ENCODE data around the gene PTPRD. TPM values are rescaled to one million over a fixed set of nuclear protein-coding genes. Genes with fewer than 3 reads are reported as not detected.

The PTPRD gene
- total and polyA plus RNA-seq, 2 experiments from 2014 or later, result 11.5 to 58.0 TPM

DNA sequence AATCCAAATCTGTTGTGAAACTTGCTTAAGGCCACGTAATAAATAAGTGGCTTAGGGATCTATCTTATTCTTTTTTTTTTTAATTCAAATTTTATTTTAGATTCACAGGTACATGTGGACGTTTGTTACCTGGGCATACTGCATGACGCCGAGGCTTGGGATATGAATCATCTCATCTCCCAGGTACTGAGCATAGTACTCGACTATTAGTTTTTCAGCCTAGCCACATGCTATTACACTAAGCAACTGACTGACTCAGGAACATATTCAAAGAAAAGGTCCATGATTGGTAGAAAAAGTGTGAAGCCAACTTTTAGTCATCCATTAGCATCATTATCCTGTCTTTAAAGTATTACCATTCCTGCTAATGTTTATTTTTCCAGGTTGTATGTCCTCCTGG, 1709.7 kb downstream of the PTPRD start:
- no peak for TF ChIP-seq ZNF331 (CRISPR knock-in tag; IDR thresholded peaks at IDR 0.05; ENCODE audit: low read depth)
- TF ChIP-seq CREB1 (CRISPR knock-in tag; IDR thresholded peaks at IDR 0.05; ENCODE audit: low read depth), result no peak
- TF ChIP-seq EZH2phosphoT487 (IDR thresholded peaks at IDR 0.05; ENCODE audit: unreplicated experiment), result no peak
- TF ChIP-seq REST (IDR thresholded peaks at IDR 0.05; ENCODE audit: unreplicated experiment), result no peak
- TF ChIP-seq ZNF462 (CRISPR knock-in tag; IDR thresholded peaks at IDR 0.05), result no peak
- TF ChIP-seq STAT1 (IDR thresholded peaks at IDR 0.05; ENCODE audit: unreplicated experiment), result no peak
- no peak for TF ChIP-seq CTCF (conservative IDR thresholded peaks at IDR 0.05; ENCODE audit: low read depth in 2 of 2)
- no peak for TF ChIP-seq POLR2AphosphoS5 (IDR thresholded peaks at IDR 0.05; ENCODE audit: low read depth)
- no peak for TF ChIP-seq NANOG (IDR thresholded peaks at IDR 0.05; ENCODE audit: borderline replicate concordance)
- TF ChIP-seq ZNF114 (CRISPR knock-in tag; IDR thresholded peaks at IDR 0.05), result no peak
- no peak for TF ChIP-seq EZH2 (IDR thresholded peaks at IDR 0.05; ENCODE audit: low read depth, unreplicated experiment)
- no peak for TF ChIP-seq JUNB (IDR thresholded peaks at IDR 0.05; ENCODE audit: unreplicated experiment)
- TF ChIP-seq, protein P1, sequence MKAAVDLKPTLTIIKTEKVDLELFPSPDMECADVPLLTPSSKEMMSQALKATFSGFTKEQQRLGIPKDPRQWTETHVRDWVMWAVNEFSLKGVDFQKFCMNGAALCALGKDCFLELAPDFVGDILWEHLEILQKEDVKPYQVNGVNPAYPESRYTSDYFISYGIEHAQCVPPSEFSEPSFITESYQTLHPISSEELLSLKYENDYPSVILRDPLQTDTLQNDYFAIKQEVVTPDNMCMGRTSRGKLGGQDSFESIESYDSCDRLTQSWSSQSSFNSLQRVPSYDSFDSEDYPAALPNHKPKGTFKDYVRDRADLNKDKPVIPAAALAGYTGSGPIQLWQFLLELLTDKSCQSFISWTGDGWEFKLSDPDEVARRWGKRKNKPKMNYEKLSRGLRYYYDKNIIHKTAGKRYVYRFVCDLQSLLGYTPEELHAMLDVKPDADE (IDR thresholded peaks at IDR 0.05), result no peak
- no peaks in the 10 kb centered on the region for H3K36me3 ChIP-seq (ENCODE audit: insufficient read depth)
- H3K9me3 Mint-ChIP-seq, result no peaks in the 10 kb centered on the region
- DNase-seq (ENCODE audit: low spot score) (no peak), ATAC-seq (no peak)
- H3K4me2 ChIP-seq, result no peak overlapping the region
- no peaks in the 10 kb centered on the region for H3F3A ChIP-seq (replicated peaks; ENCODE audit: low read depth)
- no peaks in the 10 kb centered on the region for H3K27me3 Mint-ChIP-seq (ENCODE audit: insufficient read depth, low read depth, poor library complexity)
- H3K36me3 Mint-ChIP-seq (ENCODE audit: low read depth), result no peaks in the 10 kb centered on the region
- no peak overlapping the region for H3K27ac Mint-ChIP-seq
- no peaks in the 10 kb centered on the region for H3K4me1 Mint-ChIP-seq
- no peak overlapping the region for H3K4me3 Mint-ChIP-seq
- no peak overlapping the region for H2AFZ ChIP-seq
- no peak overlapping the region for H3K4me3 ChIP-seq
- no peaks in the 10 kb centered on the region for H3K79me2 ChIP-seq (replicated peaks; ENCODE audit: insufficient read depth)
- H3K4me1 ChIP-seq (ENCODE audit: insufficient read depth), result no peaks in the 10 kb centered on the region
- H4K20me1 ChIP-seq (replicated peaks; ENCODE audit: insufficient read depth), result no peaks in the 10 kb centered on the region
- no peak overlapping the region for H3K27ac ChIP-seq (ENCODE audit: low read depth)
- H3K9me2 ChIP-seq (ENCODE audit: insufficient read depth), result no peaks in the 10 kb centered on the region
- H3K27me3 ChIP-seq (ENCODE audit: insufficient read depth), result no peaks in the 10 kb centered on the region
